Coronary artery (tissue), 2 donors: ENCODE measurements around the gene TAP1.
"Not testable (repeated sequence)": the region's sequence is repeated elsewhere in the genome, so short reads cannot be mapped to it uniquely, and the experiment has no call there.

ENCODE experiments used
- DNase-seq: peaks from one replicate; pipeline ENCODE4 v3.0.0-alpha.2; 2017; ENCODE audit warnings: low spot score
- H3K27ac ChIP-seq, 2 donors: fragments of 200-600 bp; sonication (generic); one replicate each; pipeline ENCODE4 v1.5.1; 2016 to 2019
- H3K4me3 ChIP-seq: fragments of 200-600 bp; sonication (generic); 2 replicates; pipeline ENCODE4 v1.5.1; 2016; ENCODE audit warnings: mild to moderate bottlenecking, moderate library complexity
- TF ChIP-seq, protein P1 (sequence below): fragments of 200-600 bp; sonication (generic); IDR thresholded peaks from one replicate; pipeline ENCODE4 v1.5.1; 2019; ENCODE audit warnings: antibody characterized with exemption

The TAP1 gene

DNA sequence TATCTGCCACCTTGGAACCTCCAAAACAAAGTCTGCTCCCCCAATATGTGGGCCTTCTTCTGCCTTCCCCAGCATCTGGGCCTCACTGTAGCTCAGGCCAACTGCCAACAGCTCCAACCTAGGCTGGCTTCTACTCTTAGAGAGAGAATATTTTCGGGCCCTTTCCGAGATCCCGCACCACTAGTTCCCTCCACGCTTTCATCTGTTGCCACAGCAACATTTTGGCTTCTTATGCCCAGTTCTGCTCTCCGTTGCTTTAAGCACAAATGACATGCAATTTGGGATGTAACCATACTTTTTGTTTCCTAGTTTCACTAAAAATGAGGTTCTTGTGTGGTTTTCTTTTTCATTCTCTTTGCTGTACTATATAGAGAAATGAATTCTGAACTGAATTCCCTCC lies 34.1 kb upstream of the TAP1 start:
- DNase-seq: no peak

DNA sequence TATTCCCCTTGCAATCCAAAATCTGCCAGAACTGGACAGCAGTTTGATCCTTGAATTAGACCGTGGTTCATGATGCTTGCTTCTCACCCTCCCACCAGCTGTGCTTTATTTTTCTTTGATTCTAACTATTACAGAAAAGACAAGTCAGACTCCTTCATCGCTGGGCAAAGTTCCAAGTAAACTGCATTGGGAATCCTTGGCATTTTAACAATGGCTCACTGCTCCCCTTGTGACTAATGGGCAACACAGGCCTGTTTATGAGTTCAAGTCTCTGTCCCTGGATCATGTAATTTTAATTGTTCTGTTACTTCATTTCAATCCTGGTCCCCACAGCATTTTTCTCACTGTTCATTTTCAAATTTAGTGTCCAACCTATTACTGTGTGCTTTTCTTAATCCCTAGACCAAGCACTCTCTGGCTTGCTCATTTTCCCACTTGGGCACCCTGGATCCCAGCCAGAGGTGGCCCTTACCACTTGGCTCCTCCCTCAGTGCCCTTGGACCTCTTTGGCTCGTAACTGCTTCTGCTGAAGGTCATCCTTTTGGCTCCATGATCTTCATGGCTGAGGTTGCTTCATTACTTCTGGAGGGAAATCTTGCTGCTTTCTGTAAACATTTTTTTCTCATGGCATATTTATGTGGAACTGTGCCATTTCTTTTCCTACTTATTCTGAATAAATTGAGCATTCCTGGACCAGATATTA lies 33.3 kb upstream of the TAP1 start:
- TF ChIP-seq, protein P1, sequence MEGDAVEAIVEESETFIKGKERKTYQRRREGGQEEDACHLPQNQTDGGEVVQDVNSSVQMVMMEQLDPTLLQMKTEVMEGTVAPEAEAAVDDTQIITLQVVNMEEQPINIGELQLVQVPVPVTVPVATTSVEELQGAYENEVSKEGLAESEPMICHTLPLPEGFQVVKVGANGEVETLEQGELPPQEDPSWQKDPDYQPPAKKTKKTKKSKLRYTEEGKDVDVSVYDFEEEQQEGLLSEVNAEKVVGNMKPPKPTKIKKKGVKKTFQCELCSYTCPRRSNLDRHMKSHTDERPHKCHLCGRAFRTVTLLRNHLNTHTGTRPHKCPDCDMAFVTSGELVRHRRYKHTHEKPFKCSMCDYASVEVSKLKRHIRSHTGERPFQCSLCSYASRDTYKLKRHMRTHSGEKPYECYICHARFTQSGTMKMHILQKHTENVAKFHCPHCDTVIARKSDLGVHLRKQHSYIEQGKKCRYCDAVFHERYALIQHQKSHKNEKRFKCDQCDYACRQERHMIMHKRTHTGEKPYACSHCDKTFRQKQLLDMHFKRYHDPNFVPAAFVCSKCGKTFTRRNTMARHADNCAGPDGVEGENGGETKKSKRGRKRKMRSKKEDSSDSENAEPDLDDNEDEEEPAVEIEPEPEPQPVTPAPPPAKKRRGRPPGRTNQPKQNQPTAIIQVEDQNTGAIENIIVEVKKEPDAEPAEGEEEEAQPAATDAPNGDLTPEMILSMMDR: no peak
- Histone ChIP-seq H3K4me3 (no peak overlapping the region), H3K27ac (peak overlapping the region in 1 of 2 donors; percentile 36)
- no peak for DNase-seq

More for the DNA sequence above, 34.1 kb upstream of the TAP1 start:
- H3K4me3 ChIP-seq: no peak overlapping the region
- TF ChIP-seq, protein P1: no peak
- peak overlapping the region in 1 of 2 donors; percentile 47 for H3K27ac ChIP-seq

- Histone ChIP-seq H3K27ac (no peak overlapping the region), H3K4me3 (no peak overlapping the region)
- DNase-seq: no peak
- TF ChIP-seq, protein P1: peak; percentile 48
Measured at GRCh38 chr6:32885698-32886286, 32.3 kb upstream of the TAP1 start.

DNA sequence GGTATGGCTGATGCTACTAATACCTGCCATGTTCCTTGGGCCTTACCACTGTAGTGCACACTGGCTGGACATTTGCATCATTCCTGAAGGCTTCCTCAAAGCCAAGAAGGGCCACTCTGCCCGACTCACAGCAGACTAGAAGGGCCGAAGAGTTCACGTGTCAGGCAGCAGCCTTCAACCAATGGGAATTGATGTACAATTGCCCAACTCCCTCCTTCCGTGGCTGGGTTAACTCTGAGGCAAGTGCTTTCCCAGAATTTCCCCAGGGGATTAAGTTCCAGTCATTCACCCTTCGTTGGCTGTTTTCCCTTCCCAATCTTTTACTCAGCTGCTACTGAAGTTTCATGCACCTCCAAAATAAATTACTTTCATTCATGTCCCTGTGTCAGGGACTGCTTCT lies 30.3 kb upstream of the TAP1 start:
- TF ChIP-seq, protein P1: no peak
- Histone ChIP-seq H3K4me3 (no peak overlapping the region), H3K27ac (no peak overlapping the region)
- DNase-seq: no peak

DNA sequence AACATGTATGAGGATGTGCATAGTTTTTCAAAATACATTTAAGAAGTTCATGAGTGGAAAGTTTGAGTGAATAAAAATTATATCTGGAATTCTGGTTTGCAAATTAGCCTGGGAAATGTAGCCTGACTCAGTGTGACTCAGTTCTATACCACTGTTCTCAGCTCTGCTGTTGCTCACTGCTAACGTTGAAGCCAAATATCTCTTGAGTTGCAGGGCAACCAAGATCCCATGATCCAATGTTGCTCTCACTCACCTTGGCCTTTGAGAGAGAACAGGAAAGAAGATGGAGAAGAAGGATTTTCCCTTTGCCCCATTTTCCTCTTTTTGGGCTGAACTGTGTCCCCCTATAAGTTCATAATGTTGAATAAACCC lies 29.4 kb upstream of the TAP1 start:
- no peak for DNase-seq
- H3K4me3 ChIP-seq: no peak overlapping the region
- TF ChIP-seq, protein P1: no peak
- no peak overlapping the region for H3K27ac ChIP-seq

DNA sequence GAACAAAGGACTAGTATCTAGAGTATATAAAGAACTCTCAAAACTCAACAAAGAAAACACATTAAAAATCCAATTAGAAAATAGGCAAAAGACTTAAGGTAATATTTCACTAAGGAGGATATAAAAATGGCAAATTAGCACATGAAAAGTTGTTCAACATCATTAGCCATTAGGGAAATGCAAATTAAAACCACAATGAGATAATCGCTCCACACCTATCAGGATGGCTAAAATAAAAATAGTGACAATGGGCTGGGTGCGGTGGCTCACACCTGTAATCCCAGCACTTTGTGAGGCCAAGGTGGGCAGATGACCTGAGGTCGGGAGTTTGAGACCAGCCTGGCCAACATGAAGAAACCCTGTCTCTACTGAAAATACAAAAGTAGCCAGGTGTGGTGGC lies 27.5 kb upstream of the TAP1 start:
- not testable (repeated sequence) for H3K27ac ChIP-seq, H3K4me3 ChIP-seq, DNase-seq

DNA sequence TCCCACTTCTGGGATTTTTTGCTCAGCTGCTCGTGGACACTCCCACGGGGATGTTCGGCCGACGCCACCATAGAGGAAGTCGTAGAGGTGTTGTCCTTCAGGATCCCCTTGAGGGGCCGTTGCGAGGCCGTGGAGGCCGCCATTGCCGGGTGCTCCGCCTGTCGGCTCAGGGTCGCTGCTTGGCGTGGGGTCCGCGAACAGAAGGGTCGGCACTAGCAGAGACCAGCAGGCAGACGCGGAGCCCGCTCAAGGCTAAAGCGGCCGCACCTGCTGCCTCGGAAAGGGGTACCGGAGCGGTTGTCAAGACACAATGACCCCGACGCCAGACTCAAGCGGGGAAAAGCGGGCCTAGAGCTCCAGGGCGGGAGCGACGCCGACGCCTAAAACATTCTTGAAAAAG lies 26.2 kb upstream of the TAP1 start:
- no peak for DNase-seq
- no peak overlapping the region for H3K4me3 ChIP-seq
- H3K27ac ChIP-seq: no peak overlapping the region
- TF ChIP-seq, protein P1: no peak
